GM13976 (cell line): ENCODE data around the gene PTPN4.

Experiments
- DNase-seq: peaks from one replicate; pipeline ENCODE4 v3.0.0; 2012; ENCODE audit warnings: low spot score
- CTCF ChIP-seq: IDR thresholded peaks from 2 replicates; pipeline ENCODE4 v1.5.1; 2012; ENCODE audit warnings: borderline replicate concordance, mild to moderate bottlenecking; ENCODE audit not compliant: insufficient read depth; ENCODE audit errors: extremely low read depth, missing control alignments, control extremely low read depth
- in situ Hi-C: fragments of 300-500 bp; cut with MboI; formaldehyde crosslinking; loops from one replicate; pipeline ENCODE4 v1.12.0; 2022; ENCODE audit warnings: low sequenced_read_pairs, mixed read lengths, inconsistent platforms; ENCODE audit not compliant: unreplicated experiment

PTPN4 gene

DNA sequence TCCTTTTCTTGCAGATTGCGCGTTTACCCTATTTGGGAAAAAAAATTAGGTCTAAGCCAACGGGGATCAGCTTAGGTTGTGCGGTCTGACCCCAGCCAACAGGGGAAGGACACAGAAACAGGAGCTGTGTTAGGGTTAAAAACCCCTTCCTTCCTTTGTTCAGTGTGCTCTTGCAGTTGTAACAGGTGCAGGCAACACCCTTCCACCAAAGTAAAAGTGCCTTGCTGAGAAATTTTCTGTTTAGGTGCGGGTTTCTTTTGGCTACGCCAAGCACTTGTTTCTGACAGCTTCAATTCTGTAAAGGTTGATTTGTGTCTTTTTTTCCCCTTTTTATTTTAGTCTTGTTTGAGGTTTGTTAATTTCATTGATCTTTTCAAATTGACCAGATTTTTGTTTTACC is 92.5 kb downstream of the PTPN4 start:
- in situ Hi-C loops, result no loop called here
- no peak for TF ChIP-seq CTCF
- no peak for DNase-seq

- no peak for DNase-seq
- in situ Hi-C loops, result no loop called here
- TF ChIP-seq CTCF, result no peak
Observed at GRCh38 chr2:119853777-119854399, 94.2 kb downstream of the PTPN4 start.

- no peak for TF ChIP-seq CTCF
- no peak for DNase-seq
Observed at GRCh38 chr2:119856469-119856901, 96.8 kb downstream of the PTPN4 start.

DNA sequence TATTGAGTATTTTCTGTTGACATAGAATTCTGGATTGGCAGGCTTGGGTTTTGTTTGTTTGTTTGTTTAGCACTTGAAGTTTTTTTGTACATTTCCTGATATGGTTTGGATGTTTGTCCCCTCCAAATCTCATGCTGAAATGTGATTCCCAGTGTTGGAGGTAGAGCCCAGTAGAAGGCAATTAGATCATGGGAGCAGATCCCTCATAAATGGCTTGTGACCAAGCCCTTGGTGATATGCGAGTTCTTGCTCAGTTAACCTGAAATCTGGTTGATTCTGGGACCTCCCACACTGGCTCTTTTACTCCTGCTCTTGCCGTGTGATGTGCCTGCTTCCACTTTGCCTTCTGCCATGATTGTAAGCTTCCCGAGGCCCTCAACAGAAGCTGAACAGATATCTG is 98.0 kb downstream of the PTPN4 start:
- in situ Hi-C loops, result no loop called here
- TF ChIP-seq CTCF, result no peak
- DNase-seq, result no peak

More at GRCh38 chr2:119856469-119856901, 96.8 kb downstream of the PTPN4 start:
- in situ Hi-C loops, result no loop called here

- DNase-seq, result no peak
- in situ Hi-C loops, result no loop called here
- TF ChIP-seq CTCF, result no peak
Observed at GRCh38 chr2:119859528-119859927, 99.8 kb downstream of the PTPN4 start.

DNA sequence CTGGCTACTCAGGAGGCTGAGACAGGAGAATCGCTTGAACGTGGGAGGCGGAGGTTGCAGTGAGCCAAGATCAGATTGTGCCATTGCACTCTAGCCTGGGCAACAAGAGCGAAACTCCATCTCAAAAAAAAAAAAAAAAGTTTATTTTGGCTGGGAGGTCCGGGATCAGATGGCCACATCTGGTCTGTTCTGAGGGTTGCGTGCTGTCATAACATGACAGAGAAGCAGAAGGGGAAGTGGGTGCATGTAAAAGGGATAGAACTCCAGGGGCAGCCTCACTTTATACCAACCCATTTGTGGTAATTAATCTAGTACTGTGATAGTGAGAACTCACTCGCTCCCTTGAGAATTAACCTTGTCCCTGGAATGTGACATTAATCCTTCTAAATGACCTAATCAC is 101.2 kb downstream of the PTPN4 start:
- no peak for TF ChIP-seq CTCF
- in situ Hi-C loops, result no loop called here
- DNase-seq, result no peak

GRCh38 chr2:119862127-119862889 is 102.6 kb downstream of the PTPN4 start:
- no peak for TF ChIP-seq CTCF
- in situ Hi-C loops, result no loop called here
- peak; percentile 36 for DNase-seq
